GM19324 (cell line): Measurements from ENCODE around the gene CNTN5.

Source experiments
- ATAC-seq: cut with Tn5 transposase; IDR thresholded peaks from one replicate; pipeline ENCODE4 v1.9.1; 2021; ENCODE audit warnings: mild to moderate bottlenecking, moderate library complexity; ENCODE audit not compliant: unreplicated experiment, low FRiP score

CNTN5 gene

DNA sequence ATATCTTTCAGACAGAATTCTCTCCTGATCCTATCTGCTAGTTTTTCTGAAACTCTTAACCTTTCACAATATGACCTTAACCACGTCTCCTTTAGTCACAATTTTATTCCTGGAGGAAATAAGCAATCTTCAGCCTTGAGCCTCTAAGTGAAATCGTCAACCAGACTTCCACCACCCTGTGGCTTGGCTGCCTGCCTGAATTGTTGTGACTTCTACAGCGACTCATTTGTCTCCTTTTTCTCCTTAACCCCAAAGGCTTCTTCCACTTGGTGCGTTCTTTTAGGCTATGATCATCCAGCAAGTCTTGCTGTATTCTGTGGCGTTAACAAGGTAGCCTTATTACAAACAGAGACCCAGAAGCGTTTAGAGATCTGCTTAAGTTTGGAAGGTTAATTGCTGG is 1131.2 kb downstream of the CNTN5 start:
- ATAC-seq, result no peak

DNA sequence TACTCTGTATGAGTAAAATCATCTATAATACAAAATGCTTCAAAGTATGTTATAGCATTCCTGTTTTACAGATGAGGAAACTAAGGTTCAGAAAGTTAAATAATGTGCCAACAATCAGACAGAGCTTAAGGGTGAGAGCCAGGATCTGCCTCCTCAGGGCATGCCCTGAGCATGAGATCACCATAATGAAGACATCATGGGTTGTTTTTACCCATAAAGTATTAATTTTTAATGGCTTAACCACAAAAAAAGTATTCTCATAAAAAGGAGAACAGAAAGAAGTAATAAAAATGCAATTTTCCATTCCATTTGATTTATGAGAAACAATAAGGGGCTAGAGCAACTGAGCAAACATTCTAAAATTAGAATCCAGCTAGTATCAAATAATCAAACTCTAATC is 1132.0 kb downstream of the CNTN5 start:
- no peak for ATAC-seq

DNA sequence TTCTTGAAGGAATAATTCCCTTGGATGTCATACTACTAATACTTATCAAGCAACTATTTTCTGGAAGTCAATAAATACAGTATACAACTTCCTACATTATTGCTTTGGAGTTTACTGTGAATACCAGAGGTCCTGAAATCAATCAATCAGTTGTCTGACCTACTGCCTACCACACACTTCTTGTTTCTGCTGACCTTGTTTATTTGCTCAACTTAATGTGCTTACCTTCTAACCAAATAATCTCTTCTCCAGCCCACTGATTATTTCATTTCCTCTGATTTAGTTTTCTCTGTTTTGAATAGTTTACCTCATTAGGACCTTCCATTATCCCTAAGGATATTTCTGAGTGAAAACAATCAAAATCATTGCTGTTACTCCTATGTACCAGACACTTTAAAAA is 1142.7 kb downstream of the CNTN5 start:
- ATAC-seq, result no peak

DNA sequence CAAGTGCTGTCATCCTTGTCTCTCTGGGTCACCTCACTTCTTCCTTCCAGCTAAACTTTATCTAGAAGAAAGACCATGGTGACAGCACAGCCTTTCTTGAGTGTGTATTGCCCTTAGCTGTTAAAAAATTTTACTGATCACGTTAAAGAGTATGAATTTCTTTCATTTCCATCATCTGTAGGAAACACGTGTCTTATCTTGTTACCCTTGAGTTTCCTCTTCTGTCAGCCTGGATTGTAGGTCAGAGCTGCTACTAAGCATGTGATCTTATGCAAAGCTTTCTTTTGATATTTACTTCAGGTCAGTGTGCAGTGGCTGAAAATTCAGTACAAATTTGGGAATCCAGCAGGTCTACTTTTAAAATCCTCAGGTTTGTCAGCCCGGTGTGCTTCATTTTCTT is 1154.1 kb downstream of the CNTN5 start:
- ATAC-seq, result no peak

DNA sequence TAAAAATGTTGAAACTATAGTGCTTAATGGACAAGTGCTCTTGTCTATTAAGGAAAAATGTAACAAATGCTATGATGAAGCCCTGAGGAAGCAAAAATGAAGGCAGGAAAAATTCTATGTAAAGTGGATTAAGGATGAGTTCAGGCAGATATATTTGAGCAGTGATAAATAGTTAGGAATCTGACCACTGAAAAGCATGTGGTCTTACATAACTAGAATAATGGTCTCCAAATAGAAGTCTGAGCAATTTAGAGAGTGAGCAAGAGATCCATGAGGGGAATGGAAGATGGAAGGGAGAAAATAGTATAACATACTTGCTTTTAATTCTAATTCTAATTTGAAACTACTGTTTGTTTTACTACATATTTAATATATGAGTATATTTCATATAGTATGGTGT is 1155.7 kb downstream of the CNTN5 start:
- ATAC-seq, result no peak

DNA sequence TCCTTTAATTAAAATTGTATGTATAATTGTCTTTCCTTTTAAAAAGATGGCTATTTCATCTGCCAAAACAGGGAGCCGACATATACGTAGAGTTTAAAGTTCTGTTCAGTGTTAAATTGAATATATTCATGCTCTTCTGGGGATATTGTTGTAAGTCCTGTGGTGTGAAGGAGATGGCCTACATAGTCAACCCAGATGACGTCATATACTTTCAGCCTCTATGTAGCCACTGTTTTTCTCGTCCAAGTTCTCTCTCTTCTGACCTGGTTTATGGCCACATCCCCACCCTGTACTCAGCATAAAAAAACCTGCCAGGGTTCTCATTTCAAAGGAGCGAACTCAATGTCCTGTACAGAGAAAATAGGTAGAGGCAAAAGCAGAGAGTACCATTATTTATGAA is 1156.9 kb downstream of the CNTN5 start:
- no peak for ATAC-seq

DNA sequence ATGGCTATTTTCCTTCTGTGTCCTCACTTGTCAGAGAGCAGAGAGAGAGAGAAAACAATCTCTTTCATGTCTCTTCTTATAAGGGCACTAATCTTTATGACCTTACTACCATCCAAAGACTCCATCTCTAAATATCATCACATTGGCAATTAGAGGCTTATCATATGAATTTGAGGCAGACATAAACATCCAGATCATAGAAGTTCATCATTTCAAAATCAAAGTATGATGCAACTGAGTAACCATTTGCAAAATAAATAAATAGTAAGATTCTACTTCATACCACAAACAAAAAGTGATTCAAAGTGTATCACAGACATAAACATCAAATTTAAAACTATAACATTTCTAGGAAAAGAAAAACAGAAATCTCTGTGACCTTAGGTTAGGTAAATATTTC is 1161.6 kb downstream of the CNTN5 start:
- ATAC-seq, result no peak

DNA sequence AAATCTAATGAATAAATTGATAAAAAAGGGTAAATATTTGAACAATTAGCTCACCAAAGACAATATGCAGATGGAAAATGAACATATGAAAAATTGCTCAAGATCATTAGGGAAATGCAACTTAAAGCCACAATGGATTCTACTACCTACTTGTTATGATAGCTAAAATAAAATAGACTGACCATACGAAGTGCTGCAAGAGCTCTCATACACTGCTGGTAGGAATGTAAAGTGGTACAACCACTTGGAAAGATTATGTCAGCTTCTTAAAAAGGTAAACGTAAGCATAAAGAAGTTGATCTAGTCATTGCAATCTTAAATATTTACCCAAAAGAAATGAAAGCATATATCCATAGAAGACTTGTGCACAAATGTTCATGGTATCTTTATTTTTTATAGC is 1162.2 kb downstream of the CNTN5 start:
- no peak for ATAC-seq

DNA sequence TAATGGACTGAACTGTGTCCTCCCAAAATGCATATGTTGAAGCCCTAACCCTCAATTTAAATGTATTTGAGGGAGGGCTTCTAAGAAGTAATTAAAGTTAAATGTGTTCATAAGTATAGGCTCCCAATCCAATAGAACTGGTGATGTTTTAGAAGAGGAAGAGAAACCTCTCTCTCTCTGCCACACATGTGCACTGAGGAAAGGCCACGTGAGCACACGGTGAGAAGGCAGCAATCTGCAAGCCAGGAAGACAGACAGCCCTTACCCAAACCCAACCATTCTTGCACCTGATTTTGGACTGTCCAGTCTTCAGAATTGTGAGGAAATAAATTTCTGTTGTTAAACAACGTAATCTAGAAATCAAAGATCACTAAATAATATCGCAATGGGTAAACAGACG is 1164.8 kb downstream of the CNTN5 start:
- ATAC-seq, result no peak

DNA sequence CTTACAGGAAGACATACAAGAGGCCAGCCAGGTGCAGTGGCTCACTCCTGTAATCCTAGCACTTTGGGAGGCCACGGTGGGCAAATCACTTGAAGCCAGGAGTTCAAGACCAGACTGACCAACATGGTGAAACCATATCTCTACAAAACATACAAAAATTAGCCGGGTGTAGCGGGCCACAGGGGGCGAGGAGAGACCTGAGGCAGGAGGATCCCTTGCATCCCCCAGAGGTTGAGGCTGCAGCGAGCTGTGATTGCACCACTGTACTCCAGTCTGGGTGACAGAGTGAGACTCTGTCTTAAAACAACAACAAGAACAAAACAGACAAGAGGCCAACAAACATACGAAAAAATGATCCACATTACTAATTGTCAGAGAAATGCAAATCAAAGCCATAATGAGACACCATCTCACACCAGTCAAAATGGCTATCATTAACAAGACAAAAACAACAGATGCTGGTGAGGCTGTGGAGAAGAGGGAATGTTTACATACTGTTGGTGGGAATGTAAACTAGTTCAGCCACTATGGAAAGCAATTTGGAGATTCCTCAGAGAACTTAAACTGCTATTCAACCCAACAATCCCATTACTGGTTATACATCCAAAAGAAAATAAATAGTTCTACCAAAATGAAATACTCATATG is 1167.5 kb downstream of the CNTN5 start:
- no peak for ATAC-seq

DNA sequence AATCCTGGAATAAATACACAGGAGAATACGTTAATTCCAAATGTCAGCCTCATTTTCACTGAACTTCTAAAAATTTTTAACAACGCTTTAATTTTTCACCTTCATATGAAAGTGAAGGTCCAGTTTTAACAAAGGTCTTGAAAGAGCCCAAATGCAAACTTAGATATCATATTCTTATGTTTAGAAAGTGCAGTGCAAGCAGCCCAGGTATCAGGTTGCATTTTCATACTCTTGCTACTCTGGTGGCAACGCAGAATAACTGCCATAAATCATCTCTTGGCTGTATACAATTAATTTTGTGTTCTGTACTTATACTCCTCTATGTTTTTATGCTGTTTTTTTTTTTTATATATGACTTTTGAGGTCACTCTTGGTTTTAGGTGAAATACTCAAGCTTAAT is 1169.6 kb downstream of the CNTN5 start:
- ATAC-seq, result no peak

DNA sequence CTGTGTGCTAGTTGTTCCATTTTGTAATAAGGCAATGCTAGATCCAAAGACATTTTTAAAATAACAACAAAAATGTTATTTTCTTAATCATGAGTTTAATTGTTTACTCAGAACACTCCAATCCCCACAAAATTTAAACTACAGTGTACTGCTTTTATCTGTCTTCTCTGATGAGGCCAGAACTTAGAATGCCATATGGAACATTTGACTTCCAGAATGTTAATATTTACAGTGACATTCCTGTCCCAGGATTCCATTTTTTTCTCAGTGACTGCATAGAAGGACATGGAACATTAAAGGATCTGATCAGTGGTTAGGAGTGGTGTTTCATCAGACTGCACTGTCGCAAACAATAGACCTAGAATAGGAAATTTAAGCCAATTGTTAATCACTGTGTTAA is 1171.4 kb downstream of the CNTN5 start:
- no peak for ATAC-seq

DNA sequence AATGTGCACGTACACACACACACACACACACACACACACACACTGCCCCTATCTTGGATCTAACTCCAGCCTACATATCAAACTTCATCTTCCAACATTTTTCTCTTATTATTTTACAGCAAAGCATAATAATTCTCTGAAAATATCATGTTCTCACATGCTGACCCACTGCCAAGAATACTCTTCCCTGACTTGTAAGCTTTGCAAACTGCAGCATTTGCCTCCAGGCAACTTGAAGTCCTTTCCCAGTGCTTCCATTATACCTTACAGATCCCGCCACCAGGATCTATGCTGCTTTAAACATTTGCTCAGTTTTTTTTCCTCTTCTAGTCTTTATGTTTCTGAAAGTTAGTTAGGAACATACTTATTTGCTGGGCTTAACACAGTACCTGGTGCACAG is 1183.0 kb downstream of the CNTN5 start:
- no peak for ATAC-seq

DNA sequence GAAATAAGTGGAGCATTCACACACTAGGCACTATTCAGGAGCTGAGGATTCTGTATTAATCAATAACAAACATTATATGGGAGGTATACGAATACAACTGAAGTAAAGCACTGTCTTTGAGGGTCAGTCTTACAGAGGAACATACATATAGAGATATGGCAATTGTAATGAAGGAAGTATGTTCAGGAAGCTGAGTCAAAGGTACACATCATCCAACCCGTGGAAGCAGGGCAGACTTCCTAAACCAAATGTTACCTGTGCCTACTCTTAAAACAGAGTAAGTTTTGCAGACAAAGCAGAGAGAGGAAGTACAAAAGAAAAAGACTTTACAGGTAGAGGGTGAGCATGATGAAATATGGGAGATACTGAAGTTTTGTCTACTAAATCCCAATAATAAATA is 1185.2 kb downstream of the CNTN5 start:
- ATAC-seq, result no peak

DNA sequence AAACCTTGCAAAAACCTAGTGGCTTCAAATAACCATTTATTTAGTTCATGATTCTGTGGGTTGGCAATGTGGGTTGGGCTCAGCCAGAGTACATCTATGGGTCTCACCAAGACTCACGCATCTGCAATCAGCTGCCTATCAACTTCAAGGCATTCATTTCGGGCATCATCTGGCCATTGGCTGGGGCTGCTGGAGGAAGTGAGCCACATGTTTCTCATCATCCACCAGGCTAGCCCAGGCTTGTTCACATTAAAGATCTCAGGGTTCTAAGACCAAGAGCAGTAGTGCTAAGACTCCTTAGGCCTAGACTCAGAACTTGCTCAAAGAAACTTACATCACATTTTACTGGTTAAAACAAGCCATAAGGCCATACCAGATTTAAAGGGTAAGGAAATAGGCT is 1187.5 kb downstream of the CNTN5 start:
- no peak for ATAC-seq

DNA sequence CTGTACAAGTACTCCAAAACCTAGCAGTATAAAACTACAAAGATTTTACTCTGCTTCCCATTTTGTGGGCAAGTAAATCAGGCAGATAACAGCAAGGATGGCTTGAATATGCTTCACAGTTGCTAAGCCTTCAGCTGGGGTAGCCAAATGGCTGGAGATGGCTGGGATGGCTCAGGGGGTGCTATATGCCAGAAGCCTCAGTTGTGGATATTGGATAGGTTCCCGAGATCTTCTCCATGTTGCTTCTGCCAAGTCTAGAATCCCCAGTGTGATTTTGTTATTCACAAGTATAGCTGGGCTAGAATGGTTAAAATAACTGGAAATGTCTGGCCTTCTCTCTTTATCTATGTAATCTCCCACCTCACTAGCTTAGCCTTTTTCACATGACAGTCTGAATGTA is 1194.0 kb downstream of the CNTN5 start:
- no peak for ATAC-seq

DNA sequence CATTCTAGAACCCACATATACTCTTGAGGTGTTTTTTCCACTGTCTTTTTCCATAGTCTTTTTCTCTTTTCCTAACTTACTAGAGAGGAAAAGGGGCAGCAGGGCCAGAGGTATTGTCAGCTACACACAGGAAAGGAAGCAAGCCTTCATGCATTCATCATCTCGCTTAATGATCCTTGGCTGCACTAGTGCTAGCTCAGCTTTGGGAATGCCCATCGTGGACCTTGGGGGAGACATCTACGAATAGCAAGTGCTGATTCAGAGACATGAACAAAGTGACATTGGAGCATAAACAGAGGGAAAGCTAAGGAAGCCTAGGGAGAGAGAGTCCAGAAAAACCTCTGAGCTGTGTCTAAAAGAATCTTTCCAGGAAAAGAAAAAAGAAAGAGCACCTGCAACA is 1200.1 kb downstream of the CNTN5 start:
- no peak for ATAC-seq

DNA sequence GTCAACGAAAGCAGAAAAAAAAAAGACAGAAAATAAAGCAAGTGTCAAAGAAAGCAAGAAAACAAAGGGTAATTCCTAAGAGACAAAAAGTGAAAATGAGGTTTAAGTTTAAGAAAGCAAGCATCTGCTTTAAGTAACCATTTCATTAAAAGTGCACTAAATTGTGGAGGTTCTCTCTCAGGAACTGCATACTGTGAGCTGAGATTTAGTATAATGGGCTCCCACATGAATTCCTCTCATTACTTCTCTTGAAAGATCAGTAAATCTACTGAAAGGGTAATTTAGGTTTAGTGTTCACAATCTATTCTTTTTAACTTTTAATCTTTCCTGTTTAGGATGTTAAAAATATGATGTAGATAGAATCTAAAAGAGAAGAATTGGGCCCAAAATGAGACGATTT is 1201.0 kb downstream of the CNTN5 start:
- no peak for ATAC-seq

DNA sequence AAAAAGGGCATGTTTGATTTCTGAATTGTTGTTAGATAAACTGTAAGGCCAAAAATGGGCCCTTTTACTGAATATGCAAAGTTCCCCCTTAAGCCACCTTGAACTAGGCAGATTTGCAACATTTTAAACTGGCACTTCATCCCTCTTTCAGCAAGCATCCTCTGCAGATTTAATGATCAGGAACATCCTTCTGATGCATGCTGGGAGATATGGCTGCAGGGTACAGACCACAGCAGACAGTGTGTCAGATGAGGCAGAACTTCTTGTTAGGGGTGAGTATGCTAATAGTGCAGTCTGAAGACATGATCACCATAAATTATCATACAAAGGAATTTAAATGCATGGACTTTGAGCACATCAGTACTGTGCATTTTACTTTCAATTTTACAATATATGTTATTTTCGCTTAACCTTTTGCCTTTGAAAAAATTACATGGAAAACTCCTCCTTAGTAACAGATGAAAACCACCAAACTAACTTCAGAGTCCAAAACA is 1203.8 kb downstream of the CNTN5 start:
- no peak for ATAC-seq

DNA sequence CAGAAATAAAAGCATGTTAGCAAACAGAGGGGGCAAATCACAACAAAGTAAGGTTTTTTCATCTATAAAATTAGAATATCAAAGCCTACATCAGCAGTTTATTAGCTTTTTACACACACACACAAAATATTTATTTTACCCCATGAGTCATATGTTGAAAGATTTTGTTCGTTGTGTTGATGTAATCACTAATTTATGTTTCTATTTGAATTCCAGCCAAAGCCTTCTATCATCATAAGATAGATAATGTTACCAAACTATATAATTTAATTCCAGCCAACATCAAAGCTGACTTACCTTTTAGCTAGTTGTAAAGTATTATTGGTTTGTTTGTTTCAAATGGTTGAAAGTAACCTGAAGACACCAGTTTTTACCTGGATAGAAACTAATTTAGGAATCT is 1208.3 kb downstream of the CNTN5 start:
- no peak for ATAC-seq

DNA sequence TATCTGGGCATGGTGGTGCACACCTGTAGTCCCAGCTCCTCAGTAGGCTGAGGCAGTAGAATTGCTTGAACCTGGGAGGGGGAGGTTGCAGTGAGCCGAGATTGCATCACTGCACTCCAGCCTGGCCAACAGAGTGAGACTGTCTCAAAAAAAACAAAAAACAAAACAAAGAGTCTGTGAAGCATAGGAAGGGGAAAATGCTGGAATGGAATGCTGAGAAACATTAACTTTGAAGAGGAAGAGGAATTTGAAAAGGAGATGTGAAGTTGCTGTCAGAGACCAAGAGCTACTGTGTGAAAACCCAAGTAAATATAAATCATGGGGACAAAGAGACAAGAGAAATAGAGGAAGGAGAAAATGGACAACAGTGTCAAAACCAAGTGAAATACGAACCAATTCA is 1211.3 kb downstream of the CNTN5 start:
- no peak for ATAC-seq

DNA sequence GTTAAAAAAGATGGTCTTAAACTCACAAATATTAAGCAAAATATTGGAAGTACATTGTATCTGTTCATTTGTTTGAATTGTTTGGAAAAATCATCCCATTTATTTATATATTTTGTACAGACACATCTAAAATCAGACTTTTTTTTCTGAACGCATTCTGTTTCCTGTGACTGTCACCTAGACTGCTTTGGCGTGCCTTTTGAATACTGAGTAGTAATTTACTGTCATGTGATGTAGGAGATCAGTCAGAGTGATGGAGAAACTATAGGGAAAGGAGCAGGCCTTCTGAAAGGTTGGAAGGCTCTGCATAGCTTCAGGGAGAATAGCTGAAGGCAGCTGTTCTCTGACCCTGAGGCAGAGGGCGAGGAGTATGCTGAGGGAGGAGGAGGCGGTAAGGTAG is 1214.3 kb downstream of the CNTN5 start:
- no peak for ATAC-seq

DNA sequence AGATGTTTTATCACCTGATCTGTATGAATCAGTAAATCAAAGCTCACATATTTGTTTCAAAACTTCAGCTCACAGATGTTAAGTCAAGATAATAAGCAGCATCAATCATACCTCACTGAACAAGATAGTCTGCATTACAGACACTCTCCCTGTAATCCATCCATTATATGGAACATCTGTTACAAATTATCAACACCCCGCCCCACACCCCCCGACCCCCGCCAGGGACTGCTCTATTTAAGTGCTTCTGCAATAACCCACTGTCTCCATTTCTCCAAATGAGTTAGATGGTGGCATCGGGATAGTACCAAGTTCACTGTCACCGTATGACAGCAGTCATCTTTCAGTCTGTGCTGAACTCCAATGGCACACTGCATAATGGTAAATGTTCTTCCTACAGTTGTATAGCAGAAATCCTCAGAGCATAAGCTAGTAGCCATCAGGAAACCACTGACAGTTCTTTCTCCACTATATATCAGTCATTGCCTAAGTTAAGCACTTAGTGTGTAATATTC is 1219.3 kb downstream of the CNTN5 start:
- no peak for ATAC-seq
